GM18526 (cell line): ENCODE data around the gene RBM20.

Source experiments
- POLR2A ChIP-seq: IDR thresholded peaks from 3 replicates; pipeline ENCODE4 v1.6.1; 2011; ENCODE audit not compliant: insufficient read length; ENCODE audit errors: extremely low read depth

The RBM20 gene

DNA sequence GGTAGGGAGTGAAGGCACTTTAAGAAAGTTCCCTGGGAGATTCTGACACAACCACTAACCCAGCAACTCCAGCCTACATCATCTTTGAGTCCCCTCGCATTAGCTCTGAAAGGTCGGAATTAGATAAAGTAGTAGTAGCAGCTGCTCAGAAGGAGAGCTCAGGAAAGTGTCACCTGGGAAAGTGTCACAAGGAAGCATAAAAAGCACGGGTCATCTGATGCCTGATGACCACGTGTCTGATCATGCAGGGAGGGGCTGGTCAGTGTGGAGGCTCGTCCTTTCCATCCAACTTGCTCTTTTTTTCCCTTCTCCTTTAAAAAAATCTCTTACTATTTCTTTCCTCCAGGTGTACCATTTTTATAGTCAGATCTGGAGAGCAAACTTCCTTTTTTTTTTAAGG lies 180.5 kb downstream of the RBM20 start:
- TF ChIP-seq POLR2A, result no peak

DNA sequence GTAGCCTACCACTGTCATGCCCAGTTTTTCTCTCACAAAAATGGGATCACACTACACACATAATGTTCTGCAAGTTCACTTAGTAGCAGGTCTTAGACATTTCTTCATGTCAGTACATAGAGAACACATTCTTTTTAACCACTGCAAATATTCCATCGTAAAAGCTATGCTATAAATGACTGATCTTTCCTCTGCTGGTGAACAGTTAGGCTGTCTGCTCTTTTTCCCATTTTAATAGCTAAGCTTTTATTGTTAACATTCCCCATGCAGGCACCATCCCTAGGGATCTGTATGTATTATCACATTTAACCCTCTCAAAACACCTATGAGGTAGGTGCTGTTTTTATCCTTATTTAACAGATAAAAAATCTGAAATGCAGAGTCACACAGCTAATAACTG lies 181.4 kb downstream of the RBM20 start:
- no peak for TF ChIP-seq POLR2A

DNA sequence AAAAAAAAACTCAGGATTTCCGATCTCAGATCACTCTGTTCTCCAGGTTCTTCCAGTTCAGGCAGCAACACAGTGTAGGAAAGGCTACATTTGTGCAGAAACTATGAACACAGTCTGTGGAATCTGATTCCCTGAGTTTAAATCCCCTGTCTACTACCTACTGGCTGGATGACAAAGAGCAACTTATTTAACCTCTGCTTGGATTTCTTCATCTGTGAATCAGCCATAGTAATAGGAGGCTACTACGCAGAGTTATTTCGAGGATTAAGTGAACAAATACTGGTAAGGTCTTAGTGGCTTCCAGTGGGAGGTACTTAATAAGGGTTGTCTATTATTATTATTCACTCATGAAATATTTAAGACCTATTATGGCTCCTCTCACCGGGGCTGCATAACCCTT lies 183.3 kb downstream of the RBM20 start:
- TF ChIP-seq POLR2A, result no peak

DNA sequence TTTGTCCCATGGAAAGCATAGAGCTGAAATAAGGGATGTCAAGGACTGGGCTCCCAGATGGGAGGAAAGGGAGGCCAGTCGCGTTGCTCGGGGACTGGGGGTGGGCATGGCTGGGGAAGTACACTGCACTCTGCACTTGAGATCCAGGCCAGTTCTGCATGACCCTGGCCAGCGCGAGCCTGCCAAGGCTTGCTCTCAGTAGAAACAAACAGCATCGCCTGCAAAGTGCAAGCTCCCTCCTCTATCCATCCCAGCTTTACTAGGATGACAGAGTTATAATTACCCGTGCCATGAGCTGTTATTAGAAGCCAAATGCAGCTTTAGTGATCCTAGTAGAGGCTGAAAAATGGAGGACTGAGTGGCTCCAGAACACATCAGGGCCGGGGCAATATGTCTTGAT lies 183.7 kb downstream of the RBM20 start:
- no peak for TF ChIP-seq POLR2A

DNA sequence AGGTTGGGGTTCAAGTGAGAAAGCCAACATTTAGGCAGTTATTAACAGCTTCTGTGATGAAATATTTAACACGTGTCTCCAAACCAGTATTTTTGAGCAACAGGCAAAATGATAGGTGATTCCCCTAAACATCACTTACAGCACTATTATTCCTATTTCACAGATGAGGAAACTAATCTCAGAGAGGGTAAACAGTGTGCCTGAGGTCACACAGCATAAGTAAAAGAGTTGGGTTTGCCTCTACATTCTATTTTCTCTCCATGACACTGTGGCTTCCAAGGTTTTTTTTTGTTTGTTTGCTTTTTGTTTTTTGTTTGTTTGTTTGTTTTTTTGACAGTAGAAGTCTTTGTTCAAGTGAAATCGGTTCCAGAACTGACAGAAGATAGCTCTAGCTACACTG lies 184.4 kb downstream of the RBM20 start:
- TF ChIP-seq POLR2A, result no peak

DNA sequence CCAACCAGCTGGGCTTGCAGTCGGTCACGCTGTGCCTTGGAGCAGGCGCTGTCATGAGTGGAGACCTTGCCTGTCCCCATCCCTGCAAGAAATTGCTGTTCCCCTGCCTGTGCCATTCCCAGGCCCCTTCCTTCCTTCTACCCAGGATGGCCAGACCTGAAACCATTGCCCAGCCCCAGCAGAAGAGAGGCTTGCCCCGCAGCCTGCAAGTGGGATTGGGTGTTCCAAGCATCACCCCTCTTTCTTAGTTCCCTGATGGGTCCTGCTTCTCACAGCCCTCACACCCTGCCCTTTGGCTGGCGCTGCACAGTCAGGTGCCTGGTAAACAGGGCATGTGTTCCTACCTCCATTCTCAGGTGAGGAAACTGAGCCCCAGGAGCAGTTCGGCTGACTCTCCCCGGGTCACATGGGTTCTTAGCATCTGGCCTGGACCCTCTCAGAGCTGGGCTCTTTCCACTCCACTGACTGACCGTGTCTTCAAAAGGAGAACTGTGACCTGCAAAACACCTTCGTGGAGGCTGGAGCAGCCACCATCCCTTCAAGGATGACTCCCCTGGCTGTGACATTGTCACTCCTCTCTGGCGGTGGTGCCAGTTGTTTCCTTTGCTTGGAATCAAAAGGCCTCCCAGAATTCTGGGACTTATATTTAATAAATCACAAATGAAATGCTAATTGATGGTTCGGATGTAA lies 185.7 kb downstream of the RBM20 start:
- TF ChIP-seq POLR2A, result no peak

DNA sequence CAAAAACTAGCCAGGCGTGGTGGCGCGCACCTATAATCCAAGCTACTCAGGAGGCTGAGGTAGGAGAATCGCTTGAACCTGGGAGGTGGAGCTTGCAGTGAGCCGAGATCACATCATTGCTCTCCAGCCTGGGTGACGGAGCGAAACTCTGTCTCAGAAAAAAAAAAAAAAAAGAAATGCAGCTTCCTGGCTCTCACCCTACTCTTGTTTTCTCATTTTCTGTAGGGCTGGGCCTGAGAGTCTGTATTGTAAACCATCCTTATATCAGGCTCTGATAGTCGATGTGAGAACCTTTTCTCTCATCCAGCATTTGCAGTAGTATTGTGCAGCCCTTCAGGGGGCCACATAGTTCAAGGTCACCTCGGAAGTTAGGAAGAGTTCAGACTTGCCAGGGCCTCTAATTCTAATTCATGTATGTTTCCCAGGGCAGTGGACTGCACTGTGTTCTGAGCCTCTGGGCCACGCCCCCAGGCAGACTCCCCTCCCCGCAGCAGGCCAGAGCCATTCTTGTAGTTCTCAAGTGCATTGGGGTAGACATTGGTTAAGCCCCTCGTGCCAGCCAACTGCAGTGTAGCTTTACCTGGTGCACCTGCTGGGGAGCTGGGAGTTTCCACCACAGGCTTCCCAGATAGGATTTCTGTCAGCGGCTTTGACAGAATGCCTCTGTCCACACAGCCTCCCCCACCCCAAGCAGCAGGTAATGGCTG lies 189.3 kb downstream of the RBM20 start:
- no peak for TF ChIP-seq POLR2A

DNA sequence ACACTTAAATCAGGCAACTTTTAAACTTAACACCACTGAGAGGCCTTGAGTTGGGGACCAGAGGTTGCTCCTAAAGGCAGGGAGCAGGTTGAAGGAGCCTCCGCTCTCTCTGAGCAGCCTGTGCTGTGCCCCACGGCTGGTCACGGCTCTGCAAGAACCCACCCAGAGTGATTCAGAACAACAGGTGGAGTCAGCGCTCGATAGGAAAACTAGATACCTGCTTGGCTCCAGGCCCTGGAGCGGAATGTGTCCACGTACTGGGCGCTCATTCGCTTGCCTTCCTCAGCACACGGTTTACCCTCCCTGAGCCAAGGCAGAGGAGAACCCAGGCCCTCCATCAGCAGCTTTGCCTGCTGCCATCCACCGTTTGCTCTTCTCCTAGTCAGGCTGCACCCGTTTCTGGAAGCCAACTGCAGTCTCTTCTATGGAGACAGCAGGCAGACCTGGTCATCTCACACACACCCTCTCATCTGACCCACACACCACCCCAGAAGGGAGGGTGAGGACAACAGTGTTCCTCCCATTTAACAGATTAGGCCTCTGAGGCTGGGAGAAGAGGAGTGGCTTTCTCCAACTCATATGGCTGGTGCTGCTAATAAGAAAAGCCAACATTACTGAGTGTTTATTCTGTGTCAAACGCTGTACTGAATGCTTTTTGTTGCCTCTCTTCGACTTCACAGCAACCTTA lies 189.9 kb downstream of the RBM20 start:
- no peak for TF ChIP-seq POLR2A

DNA sequence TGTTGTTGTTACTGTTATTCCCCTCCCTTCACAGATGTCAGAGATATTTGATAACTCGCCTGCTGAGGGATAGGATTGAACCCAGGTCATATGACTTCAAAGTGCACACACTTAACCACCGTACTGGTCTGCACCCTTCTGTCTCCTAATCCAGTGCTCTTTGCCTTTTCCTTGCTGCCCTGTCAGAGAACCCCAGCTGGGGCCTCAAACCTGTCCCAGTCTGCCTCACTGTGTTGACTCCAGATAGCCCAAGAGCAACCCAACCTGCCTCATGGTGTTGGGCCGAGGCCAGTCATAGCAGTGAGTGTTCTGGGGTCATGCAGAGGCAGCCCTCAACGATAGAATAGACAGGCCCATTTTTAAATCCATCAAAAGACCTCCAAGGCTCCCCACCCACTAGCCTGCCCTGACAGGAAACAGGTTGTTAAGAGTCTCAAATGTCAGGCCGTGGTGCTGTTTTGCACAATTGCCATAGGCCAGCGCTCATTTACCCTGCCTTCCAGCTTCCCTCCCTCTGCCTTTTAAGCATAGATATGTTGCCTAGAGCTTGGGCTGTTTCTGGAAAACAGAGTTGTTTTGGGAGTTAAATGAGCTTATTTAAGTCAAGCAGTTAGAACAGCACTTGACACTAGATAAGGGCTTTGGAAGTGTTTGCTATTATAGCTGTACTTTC lies 190.6 kb downstream of the RBM20 start:
- TF ChIP-seq POLR2A, result no peak

DNA sequence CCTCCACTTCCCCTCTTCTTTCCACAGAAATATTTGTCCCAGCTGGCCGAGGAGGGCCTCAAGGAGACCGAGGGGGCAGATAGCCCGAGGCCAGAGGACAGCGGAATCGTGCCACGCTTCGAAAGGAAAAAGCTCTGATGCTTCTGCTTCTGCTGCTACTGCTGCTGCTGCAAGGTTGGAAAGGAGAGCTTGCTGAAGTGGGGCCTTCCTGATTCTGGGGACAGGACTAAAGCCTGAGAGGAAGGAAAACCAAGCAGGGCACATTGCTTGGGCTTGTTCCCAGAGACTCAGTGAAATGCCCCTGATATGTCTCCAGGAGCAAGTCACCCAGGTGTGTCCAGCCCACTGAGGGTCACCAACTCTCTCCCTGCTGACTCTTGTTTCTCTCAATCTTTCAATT lies 191.7 kb downstream of the RBM20 start:
- no peak for TF ChIP-seq POLR2A

DNA sequence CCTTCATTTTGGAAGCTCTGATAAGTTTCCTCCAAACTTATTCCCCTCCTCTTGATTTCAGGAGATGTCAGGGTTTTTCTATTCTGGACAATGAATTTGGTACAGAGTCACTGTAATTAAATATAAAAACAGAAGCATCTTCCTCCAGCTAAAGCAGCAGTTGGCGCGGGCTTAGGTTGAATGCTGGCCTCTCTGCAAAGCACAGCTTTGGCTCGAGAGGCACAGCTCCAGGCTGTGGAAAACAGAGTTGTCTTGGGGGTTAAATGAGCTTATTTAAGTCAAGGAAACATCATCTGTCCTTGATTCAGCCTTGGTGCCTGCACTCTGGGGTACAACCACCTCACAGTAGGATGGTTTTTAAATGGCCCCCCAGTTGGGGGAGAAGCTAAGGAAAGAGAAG lies 192.6 kb downstream of the RBM20 start:
- no peak for TF ChIP-seq POLR2A

DNA sequence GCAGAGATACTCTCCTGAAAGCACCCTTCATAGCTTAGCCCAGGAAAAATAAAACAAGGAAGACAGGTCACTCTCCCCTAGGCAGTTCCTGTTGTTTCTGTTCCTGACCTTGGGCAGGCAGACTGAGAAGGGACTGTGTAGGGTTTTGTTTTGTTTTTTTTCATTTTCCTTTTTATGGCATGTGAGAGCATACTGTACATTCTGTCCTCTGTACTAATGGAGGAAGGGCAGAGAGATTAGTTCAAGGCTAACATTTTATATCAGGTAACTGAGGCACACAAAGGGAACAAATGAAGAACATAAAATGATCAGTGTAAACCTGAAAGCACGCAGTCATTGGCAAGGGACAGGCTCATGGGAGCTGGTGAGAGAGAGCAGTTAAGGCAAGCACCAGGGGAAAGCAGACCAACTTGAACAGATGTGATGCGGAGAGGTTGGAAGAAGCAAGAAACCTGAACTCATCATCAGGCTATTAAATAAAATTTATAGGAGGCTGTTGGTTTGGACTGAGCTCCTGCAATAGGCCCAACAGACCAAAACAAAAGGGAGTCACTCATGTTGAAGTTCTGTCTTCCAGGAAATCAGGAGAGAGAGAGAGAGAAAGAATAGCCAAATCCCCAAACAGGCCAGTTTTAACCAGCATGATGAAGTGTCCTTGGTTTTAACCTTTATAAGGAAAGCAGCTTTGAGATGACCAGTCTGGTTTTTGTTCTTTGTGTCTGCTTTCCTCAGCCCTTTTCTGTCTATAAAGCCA lies 193.5 kb downstream of the RBM20 start:
- no peak for TF ChIP-seq POLR2A

DNA sequence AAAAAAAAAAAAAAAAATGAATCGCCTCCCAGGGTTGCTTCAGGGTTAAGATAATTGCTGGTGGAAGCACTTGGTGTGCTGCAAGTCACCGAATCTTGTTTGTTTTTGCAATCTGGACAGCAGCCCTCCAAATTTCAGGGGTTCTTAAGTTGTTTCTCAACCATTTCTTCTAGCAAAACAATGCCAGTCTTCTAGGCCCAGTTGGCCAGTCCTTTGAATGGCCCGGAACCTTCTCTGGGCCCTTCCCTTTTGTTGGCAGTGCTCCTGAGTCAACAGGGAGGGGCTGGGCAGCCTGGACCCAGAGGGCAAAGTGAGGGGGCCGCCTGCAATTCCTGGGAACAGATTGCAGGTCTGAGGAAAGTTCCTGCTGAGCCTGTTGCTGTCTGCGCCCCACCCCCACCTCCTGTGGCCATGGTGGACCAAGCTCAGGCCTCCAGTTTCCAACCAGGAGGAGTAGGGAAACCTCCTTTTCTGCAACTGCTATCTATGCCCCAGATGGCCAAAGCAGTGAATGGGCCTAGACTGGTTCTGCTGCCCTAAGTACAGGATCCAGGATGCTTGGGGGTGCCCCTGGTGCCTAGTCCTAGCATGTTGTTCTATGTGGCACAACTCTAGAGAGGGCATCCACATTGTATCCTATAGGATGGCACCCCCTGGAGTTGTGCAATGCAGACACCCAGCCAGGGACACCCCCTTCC lies 196.2 kb downstream of the RBM20 start:
- no peak for TF ChIP-seq POLR2A

DNA sequence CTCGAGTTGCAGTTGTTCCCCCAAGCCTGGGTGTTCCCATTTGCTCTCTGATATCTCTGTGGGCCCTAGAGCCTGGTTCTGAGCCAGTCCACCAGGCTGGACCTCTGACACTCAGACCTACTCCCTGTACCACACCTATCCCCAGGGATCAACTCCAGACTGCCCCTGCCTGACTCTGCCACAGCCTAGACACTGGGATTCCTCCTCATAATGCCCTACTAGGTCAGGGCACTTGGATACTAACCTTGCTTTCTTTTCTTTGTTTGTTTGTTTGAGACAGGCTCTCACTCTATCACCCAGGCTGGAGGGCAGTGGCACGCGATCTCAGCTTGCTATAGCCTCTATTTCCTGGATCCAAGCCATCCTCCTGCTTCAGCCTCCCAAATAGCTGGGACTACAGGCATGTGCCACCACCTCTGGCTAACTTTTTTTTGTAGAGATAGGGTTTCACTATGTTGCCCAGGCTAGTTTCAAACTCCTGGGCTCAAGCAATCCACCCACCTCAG lies 196.8 kb downstream of the RBM20 start:
- TF ChIP-seq POLR2A, result no peak
